Stimulated activated naive CD8-positive, alpha-beta T cell treated with anti-CD3 and anti-CD28 coated beads, Interleukin-15, amount 100 ng/mL, for 72 hours (primary cell): ENCODE results near the gene DNMT3L.
A peak's percentile ranks its signal among the peaks of the same experiment; 100 is the strongest.
"Not testable (repeated sequence)": the region's sequence is repeated elsewhere in the genome, so short reads cannot be mapped to it uniquely, and the experiment has no call there.

Experiments
- ATAC-seq: fragments of 150-1000 bp; cut with Tn5 transposase; 2 replicates; pipeline ENCODE4 v1.10.0; 2021; ENCODE audit warnings: mild to moderate bottlenecking, moderate library complexity
- DNase-seq, 2 donors: peaks; one replicate each; pipeline ENCODE4 v3.0.0; 2021 to 2022
- H3K27ac Mint-ChIP-seq, 2 donors: one replicate each; pipeline ENCODE4 v1.8.0; 2022; ENCODE audit warnings: mild to moderate bottlenecking in 2 of 2, mixed read lengths in 2 of 2, moderate library complexity in 2 of 2
- H3K27me3 Mint-ChIP-seq: one replicate; pipeline ENCODE4 v1.8.0; 2022; ENCODE audit warnings: mixed read lengths
- H3K4me1 Mint-ChIP-seq: one replicate; pipeline ENCODE4 v1.8.0; 2022; ENCODE audit warnings: mild to moderate bottlenecking, mixed read lengths
- H3K4me3 Mint-ChIP-seq, 2 donors: one replicate each; pipeline ENCODE4 v1.8.0; 2022; ENCODE audit warnings: mild to moderate bottlenecking in 2 of 2, mixed read lengths in 2 of 2, moderate library complexity in 1 of 2
- H3K9me3 Mint-ChIP-seq, 2 donors: one replicate each; pipeline ENCODE4 v1.8.0; 2022; ENCODE audit warnings: mixed read lengths in 2 of 2

The DNMT3L gene

DNA sequence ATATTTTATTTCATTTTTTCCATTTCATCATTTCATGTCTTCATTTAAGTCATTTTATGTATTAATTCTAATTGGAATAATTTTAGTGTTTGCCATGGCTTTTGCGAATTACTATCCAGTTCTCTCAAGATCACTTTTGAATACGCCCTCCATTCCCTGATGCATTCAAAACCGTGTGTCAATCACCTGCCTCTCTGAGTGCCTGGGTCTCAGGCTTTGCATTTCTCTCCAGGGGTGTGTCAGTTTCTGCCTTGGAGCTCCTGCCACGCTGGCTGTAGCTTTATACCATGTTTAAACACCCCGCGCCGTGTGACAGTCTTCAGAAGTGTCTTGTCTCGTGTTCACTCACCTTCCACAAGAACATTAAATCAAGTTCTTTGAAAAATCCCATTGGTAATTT lies 7.4 kb upstream of the DNMT3L start:
- ATAC-seq: no peak
- no peak overlapping the region for H3K27ac Mint-ChIP-seq
- no peaks in the 10 kb centered on the region for H3K4me1 Mint-ChIP-seq
- no peak overlapping the region for H3K4me3 Mint-ChIP-seq
- H3K9me3 Mint-ChIP-seq: no peaks in the 10 kb centered on the region
- H3K27me3 Mint-ChIP-seq: no peaks in the 10 kb centered on the region
- DNase-seq: no peak

DNA sequence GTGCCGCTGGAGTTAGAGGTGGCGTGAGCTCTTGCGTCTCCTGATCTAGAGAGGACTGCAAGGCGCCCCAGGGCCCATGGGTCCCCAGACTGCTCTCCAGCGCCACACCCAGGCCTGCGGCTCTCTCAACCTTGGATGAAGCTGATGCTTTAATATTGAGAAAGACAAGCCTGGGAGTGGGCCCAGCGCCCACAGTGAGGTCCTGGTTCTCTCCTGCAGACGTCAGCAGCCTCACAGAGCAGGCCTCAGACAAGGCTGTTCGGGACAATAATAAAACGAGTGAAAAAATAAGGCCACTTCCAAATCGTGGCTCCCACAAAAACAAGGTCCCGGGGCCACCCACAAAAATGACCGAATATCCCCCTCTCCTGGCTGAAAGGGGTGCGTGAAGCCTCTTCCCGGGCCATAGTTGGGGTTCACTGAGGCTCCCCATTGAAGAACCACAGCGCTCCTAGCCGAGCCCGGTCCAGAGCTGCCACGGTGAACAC lies 6.0 kb upstream of the DNMT3L start:
- Mint-ChIP-seq H3K4me3 (no peak overlapping the region), H3K9me3 (no peaks in the 10 kb centered on the region), H3K27me3 (no peaks in the 10 kb centered on the region), H3K4me1 (no peaks in the 10 kb centered on the region), H3K27ac (no peak overlapping the region)
- ATAC-seq (no peak), DNase-seq (peak in 1 of 2 donors; percentile 28)

DNA sequence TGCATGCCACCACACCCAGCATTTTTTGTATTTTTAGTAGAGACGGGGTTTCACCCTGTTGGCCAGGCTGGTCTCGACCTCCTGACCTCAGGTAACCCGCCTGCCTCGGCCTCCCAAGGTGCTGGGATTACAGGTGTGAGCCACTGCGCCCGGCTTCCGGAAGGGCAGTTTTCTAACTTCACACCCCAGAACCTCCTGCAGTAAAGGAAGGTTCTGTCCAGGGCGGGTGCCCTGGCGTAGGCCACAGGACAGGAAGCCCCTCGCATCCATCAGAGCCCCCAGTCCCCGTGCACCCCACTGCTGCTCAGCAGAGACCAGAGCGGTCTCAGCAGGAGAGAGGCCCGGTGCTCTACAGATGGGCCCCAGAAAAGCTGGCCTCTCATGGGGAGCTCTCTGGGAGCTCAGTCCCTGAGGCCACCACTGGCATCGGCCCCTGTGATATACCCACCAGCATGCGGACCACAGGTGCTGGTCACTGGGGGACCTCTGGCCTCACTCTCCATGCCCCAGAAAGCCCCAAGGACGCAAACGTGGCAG lies 4.1 kb upstream of the DNMT3L start:
- no peak overlapping the region for H3K4me3 Mint-ChIP-seq
- H3K27me3 Mint-ChIP-seq: no peaks in the 10 kb centered on the region
- no peaks in the 10 kb centered on the region for H3K9me3 Mint-ChIP-seq
- no peaks in the 10 kb centered on the region for H3K4me1 Mint-ChIP-seq
- DNase-seq: no peak
- no peak overlapping the region for H3K27ac Mint-ChIP-seq
- no peak for ATAC-seq

DNA sequence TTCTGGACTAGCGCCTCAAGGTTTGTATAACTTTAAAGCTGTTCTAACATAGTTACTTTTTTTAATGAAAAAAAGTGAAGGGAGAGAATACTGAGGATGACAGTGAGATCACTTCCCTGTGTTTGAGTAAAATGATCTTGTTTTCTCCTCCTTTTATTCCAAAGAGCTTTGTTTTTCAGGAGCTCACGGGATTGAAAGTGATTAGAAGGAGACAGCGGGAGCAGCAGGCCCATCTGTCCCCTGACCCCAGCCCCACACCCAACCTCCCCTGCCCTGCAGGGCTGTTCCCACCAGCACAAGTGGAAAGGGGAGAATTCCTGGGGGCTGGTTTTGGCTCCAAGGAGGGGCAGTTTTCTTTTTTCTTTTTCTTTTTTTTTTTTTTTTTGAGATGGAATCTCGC lies 2.1 kb upstream of the DNMT3L start:
- no peak overlapping the region for H3K27ac Mint-ChIP-seq
- H3K4me3 Mint-ChIP-seq: no peak overlapping the region
- no peaks in the 10 kb centered on the region for H3K4me1 Mint-ChIP-seq
- DNase-seq (no peak), ATAC-seq (no peak)
- no peaks in the 10 kb centered on the region for H3K9me3 Mint-ChIP-seq
- no peaks in the 10 kb centered on the region for H3K27me3 Mint-ChIP-seq

DNA sequence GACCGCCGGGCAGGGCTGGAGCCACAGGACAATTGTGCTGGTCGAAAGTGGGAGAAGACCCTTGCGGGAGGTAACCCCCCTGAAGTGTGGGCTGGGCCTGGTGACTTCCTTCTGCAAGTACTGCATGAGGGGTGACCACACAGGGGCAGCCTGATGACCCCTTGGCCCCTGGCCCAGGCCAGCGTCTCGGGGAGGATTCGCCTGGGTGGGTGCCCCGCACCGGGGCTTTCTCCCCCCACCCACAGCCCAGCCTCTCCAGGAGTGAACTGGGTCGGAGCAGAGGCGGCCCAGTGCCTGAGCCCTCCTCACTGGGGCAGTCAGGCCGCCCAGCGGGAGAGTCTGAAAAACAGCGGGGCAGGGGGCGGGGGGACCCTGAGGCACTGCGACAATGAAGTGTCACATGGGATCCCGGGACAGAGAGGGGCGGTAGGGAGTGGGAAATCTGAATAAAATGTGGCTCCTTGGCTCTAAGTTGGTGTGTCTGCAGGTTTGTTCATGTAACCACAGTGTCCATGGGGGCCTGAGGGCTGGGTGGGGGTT lies 1.6 kb upstream of the DNMT3L start:
- peak; percentile 41 for ATAC-seq
- Mint-ChIP-seq H3K27ac (no peak overlapping the region), H3K9me3 (no peaks in the 10 kb centered on the region), H3K4me1 (no peaks in the 10 kb centered on the region), H3K27me3 (no peaks in the 10 kb centered on the region), H3K4me3 (no peak overlapping the region)
- no peak for DNase-seq

DNA sequence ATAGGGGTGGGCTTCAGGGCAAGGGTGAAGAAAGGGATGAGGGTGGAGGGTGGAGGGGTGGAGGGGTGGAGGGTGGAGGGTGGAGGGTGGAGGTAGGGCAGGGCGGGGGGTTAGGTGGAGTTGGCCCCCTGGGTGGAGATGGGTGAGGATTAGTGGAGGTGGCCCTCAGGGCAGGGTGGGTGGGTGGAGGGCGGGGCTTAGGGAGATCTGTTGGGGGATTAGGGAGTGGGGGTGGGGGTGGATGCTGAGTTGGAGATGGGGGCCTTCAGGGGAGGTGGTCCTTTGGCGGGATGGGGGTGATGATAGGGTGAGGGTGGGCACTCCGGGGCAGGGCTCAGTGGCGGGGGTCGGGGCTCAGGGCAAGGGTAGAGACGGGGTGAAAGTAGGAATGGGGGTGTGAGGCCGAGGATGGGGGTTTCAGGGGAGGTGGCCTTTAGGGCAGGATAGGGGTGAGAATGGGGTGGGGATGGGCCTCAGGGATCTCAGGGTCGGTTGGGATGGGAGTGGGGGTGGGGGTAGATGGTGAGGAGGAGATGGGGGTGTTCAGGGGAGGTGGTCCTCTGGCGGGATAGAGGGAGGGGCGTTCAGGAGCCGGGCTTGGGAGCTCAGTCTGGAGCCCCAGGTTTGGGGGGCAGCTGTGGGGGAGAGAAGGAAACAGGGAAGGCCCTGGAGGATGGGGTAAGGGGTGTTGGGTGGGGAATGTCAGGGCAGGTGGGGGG lies 800 bp upstream of the DNMT3L start:
- DNase-seq: no peak
- no peaks in the 10 kb centered on the region for H3K9me3 Mint-ChIP-seq

DNA sequence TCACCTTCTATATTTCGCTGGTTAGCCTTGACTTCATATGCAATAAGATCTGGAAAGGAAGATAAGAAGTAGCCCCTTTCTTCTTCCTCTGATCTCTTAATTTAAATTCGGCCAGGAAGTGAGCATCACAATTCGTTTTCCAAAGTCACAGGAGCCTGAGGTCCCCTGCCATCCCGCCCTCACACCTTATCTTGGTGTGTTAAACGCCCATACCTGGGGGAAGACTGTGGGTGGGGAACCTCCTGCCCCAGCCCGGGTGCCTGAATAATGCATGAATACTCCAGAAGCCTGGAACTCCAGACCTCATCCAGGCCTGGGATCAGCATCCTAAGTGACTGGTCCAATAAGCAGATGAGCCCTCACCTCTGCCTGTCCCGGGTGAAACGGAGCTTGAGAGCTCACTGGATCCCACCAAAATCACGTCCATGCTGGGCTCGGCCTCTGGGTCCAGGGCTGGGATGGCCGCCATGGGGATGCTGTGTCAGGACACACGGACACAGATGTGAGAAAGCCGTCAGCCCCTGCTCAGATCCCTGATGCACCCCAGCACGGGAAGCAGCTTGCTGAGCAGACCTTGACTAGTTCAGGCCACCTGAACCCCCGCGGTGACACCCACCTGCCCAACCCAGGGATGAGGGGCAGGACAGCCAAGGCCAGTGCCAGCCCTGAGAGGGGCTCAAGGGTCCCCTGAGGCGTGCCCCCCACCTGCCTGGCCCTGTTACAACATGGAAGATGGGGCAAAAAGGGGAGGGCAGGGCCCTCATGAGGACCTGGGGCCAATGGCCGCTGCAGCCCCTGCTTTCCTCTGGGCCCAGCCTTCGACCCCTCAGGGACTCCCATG lies 686 bp downstream of the DNMT3L start:
- no peak for ATAC-seq
- H3K27me3 Mint-ChIP-seq: no peaks in the 10 kb centered on the region
- no peak overlapping the region for H3K4me3 Mint-ChIP-seq

More for the DNA sequence above, 800 bp upstream of the DNMT3L start:
- H3K27me3 Mint-ChIP-seq: no peaks in the 10 kb centered on the region
- H3K4me3 Mint-ChIP-seq: no peak overlapping the region
- H3K27ac Mint-ChIP-seq: no peak overlapping the region
- H3K4me1 Mint-ChIP-seq: no peaks in the 10 kb centered on the region
- ATAC-seq: peak; percentile 34

DNA sequence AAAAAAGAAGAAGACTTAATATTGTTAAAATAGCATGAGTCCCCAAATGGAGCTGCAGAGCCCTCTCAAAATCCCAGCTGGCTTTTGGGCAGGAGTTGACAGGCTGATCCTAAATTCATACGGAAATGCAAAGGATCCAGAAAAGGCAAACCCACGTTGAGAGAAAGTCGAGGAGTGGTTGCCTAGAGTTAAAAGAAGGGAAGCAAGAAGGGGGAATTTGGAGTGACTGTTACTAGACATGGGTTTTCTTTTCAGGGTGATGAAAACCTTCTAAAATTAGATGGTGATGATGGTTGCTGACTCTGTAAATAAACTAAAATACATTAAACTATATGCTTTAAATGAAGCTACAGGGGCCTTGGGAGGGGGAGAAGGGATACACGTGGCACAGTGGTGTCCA lies 1.6 kb downstream of the DNMT3L start:
- DNase-seq (no peak), ATAC-seq (no peak)
- no peak overlapping the region for H3K4me3 Mint-ChIP-seq
- peaks cover 5% of the 10 kb centered on the region for H3K27me3 Mint-ChIP-seq
- H3K9me3 Mint-ChIP-seq: no peaks in the 10 kb centered on the region
- H3K4me1 Mint-ChIP-seq: no peaks in the 10 kb centered on the region
- H3K27ac Mint-ChIP-seq: no peak overlapping the region

More for the DNA sequence above, 686 bp downstream of the DNMT3L start:
- Mint-ChIP-seq H3K27ac (peak overlapping the region in 1 of 2 donors; percentile 23), H3K9me3 (no peaks in the 10 kb centered on the region), H3K4me1 (no peaks in the 10 kb centered on the region)
- DNase-seq: no peak

DNA sequence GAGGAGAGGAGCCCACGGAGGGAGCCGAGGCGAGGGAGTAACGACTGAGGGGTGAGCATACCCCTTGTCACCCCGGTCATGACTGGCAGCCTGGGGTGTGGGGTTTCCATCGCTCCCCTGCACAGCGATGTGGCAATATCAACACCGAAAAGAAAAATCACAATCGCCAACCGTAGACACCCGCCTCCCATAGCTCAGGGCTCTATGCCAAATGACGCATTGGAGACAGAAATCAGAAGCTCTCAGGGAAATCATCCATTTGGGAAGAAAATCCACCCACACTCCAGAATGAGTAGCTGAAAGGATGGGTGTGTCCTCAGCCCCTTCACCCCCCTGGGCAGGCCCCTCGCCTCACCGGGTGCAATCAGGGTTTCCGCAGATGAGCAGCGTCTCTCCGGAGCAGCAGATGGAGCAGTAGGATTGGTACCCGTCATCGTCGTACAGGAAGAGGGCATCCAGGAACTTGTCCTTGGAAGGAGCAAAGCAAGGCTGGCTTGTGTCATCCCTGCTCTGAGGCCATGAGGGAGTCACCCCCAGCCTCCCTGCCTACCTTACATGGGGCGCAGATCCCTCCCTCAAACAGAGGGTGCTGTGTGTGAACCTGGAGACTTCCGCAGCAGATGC lies 2.5 kb downstream of the DNMT3L start:
- no peaks in the 10 kb centered on the region for H3K9me3 Mint-ChIP-seq
- no peaks in the 10 kb centered on the region for H3K4me1 Mint-ChIP-seq
- DNase-seq (no peak), ATAC-seq (no peak)
- peaks cover 13% of the 10 kb centered on the region for H3K27me3 Mint-ChIP-seq
- H3K4me3 Mint-ChIP-seq: no peak overlapping the region
- H3K27ac Mint-ChIP-seq: peak overlapping the region in 1 of 2 donors; percentile 17

DNA sequence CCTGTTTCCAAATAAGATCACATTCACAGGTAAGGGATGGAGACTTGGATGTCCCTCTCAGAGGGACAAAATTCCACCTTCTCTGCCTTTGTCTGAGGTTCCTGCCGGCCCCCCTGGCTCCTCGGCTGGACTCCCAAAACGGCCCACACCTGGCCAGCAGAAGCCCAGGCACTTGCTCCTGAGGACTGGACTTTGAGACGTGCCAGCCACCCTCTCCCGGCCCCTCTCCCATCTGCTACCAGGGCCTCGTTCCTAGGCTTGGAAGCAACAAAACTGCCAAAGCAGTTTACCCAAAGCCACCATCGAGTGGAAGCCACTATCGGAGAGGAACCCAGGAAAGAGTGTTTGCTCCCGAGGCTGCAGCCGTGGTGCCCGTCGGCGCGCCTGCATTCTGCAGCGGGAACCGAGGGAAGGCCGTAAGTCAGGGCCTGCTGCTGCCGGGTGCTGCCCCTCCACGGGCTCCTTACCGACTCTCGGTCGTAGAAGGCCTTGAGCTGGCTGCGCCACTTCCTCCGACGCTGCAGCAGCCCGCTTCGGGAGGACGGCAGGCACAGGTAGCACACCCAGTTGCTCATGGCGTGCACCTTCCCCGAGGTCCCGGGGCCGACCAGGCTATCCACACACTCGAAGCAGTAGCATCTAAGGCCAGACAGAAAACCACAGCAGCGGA lies 3.5 kb downstream of the DNMT3L start:
- H3K4me3 Mint-ChIP-seq: no peak overlapping the region
- H3K4me1 Mint-ChIP-seq: no peaks in the 10 kb centered on the region
- H3K27ac Mint-ChIP-seq: no peak overlapping the region

DNA sequence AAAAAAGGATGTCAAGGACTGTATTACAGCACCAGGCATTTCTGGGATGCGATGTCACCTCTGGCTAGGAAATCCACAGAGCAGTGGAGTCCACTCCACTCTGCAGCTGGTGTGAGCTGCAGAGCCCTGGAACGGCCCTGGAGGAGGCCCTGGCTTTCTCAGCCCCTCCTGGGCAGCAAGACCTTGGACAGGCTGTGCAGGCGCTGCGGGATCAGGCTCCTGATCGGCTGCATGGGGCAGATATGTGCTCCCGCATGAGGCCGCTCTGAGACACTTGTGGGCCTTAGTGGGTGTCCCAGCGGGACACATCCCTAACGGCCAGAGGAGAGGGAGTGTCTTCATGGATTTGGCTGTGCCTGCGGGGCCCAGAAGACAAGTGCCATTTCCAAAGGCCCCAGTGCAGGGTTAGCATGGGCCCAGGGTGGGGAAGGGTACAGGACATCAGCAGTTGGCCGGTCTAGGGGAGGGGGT lies 6.2 kb downstream of the DNMT3L start:
- Mint-ChIP-seq H3K27ac (no peak overlapping the region), H3K27me3 (peaks cover 22% of the 10 kb centered on the region), H3K4me3 (no peak overlapping the region), H3K4me1 (no peaks in the 10 kb centered on the region), H3K9me3 (no peaks in the 10 kb centered on the region)
- no peak for ATAC-seq
- no peak for DNase-seq

More for the DNA sequence above, 3.5 kb downstream of the DNMT3L start:
- Mint-ChIP-seq H3K27me3 (peaks cover 22% of the 10 kb centered on the region), H3K9me3 (no peaks in the 10 kb centered on the region)
- ATAC-seq (no peak), DNase-seq (no peak)

DNA sequence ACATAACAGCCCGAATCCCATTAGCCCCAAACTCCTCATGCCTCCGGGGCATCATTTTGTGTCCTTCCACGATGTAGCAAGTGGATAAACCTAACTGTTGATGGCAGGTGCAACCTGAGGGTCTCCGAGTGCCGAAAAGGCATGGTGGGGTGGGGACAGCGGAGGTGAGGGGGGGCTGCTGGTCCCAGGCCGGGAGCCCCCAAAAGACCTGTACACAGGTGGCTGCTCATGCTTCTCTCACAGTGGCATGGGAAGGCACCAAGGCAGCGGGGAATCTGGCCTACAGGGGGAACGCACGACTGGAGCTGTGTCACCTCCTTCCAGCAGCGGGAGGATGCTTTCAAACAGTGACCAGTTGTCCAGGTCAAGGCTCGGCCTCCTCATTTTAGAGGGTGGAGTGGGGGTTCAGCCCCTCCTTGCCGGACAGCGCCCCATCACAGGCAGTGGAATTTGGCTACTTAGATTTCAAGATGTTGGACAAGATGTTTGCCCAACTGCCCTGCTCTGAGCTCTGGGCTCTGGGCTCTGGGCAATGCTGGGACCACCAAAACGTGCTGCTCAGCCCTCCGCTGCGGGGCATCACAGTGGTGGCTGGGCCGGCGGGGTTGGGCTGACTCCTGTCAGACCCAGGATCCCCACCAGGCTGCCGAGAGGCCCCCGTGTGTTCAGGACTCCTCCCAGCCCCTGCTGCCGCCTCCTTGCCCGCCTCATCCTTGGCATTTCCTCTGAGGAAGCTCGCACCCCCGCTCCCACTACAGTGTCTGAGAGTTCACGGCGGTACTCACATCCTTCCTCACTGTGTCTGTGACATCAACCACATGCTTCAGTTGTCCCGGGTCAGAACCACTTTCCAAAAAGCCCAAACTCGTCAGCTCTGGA lies 7.6 kb downstream of the DNMT3L start:
- Mint-ChIP-seq H3K9me3 (no peaks in the 10 kb centered on the region), H3K27ac (no peak overlapping the region), H3K4me3 (no peak overlapping the region), H3K27me3 (peaks cover 22% of the 10 kb centered on the region), H3K4me1 (no peaks in the 10 kb centered on the region)
- no peak for DNase-seq
- no peak for ATAC-seq

DNA sequence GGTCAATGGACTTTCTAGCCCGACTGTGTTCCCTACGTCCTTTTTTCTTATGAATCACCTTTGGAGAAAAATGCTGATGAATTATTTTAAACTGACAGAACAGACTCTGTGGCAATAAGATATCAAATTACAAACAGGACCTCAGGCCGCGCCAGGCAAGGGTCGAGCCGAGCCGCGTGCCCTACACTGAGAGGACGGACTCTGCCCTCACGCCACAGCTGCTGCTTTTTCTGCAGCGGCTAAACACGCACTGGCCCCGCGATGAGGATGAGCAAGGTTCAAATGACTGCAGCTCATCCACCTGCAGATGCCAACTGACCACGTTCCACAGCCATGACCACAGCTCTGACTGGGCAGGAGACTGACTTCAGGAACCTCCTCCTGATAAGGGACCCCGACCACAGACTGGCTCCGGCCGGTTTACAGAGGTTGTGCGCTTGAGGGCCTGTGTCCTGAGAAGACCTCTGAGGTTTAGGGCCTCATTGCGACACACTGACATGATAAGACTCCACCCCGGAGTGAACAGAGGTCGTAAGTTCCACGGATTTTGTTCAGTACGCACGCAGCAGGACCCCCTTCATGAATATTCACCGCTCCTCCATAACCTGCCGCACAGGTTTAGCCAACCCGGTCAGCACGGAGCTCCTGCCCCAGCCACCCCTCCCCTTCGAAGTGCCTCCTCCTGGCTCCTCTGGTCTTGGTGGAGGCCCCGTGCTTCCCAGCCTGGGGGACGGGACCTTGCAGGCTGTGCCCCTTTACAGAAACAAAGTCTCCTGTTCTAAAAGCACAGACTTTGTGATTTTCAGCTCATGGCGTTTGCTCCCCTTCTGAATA lies 12.3 kb downstream of the DNMT3L start:
- H3K27ac Mint-ChIP-seq, H3K9me3 Mint-ChIP-seq, ATAC-seq, H3K4me3 Mint-ChIP-seq, DNase-seq, H3K4me1 Mint-ChIP-seq: not testable (repeated sequence)
- peaks cover 11% of the 10 kb centered on the region for H3K27me3 Mint-ChIP-seq
